ENCODE data around the gene SF3B6. TPM values are rescaled to one million over a fixed set of nuclear protein-coding genes. Genes with fewer than 3 reads are reported as not detected.
A peak's percentile ranks its signal among the peaks of the same experiment; 100 is the strongest.

SF3B6 gene
- total RNA-seq, result 100 to 1,000 TPM; 109 to 131 TPM
- 151 TPM for polyA plus RNA-seq (2013, experiment 1 of 2)
- 143 TPM for polyA plus RNA-seq (2013, experiment 2 of 2)
- long read RNA-seq, experiment 1, transcript SF3B6-201 (4 exons, 770 nt), result major isoform, 66 of 76 reads
- long read RNA-seq, experiment 1, partial matches to known transcripts, result 6 of 76 reads
- long read RNA-seq, experiment 1, other reads (novel, unspliced or antisense), result 4 of 76 reads
- long read RNA-seq, experiment 2, transcript SF3B6-201 (4 exons, 770 nt), result major isoform, 85 of 89 reads
- long read RNA-seq, experiment 2, partial matches to known transcripts, result 3 of 89 reads
- long read RNA-seq, experiment 2, other reads (novel, unspliced or antisense), result 1 of 89 reads
- long read RNA-seq, experiment 3, transcript SF3B6-201 (4 exons, 770 nt), result major isoform, 43 of 49 reads
- long read RNA-seq, experiment 3, partial matches to known transcripts, result 1 of 49 reads
- long read RNA-seq, experiment 3, other reads (novel, unspliced or antisense), result 3 of 49 reads
- long read RNA-seq, experiment 4, partial matches to known transcripts, result 1 of 6 reads
- long read RNA-seq, experiment 4, other reads (novel, unspliced or antisense), result 2 of 6 reads

GRCh38 chr2:24075915-24076848, at the start of gene SF3B6:
SF3B6 (minus strand) TSS chr2:24076326; CDS start chr2:24076229, 97 bp downstream.
- H3K4me1 ChIP-seq (ENCODE audit: control insufficient read depth, insufficient read depth, low read length), result no peaks in the 10 kb centered on the region
- H3K36me3 ChIP-seq (ENCODE audit: control insufficient read depth, insufficient read depth, low read length), result peaks cover 28% of the 10 kb centered on the region
- H3K27me3 ChIP-seq (ENCODE audit: control insufficient read depth, insufficient read depth, low read length, poor library complexity, severe bottlenecking), result no peaks in the 10 kb centered on the region
- Mint-ChIP-seq H3K36me3 (ENCODE audit: low read depth) (peaks cover 21% of the 10 kb centered on the region), H3K27ac (peak within 1 kb of the TSS; percentile 97), H3K4me3 (peak within 1 kb of the TSS; percentile 89), H3K9me3 (no peaks in the 10 kb centered on the region), H3K4me1 (peaks cover 14% of the 10 kb centered on the region), H3K27me3 (ENCODE audit: insufficient read depth) (no peaks in the 10 kb centered on the region)
- DNase-seq, result peak; percentile 100
- peak within 1 kb of the TSS; percentile 56 for H3K9ac ChIP-seq (ENCODE audit: extremely low read depth, low read length, poor library complexity, severe bottlenecking)
- H3K9me3 ChIP-seq (ENCODE audit: control insufficient read depth, low read length), result no peaks in the 10 kb centered on the region
- TF ChIP-seq, protein P1, sequence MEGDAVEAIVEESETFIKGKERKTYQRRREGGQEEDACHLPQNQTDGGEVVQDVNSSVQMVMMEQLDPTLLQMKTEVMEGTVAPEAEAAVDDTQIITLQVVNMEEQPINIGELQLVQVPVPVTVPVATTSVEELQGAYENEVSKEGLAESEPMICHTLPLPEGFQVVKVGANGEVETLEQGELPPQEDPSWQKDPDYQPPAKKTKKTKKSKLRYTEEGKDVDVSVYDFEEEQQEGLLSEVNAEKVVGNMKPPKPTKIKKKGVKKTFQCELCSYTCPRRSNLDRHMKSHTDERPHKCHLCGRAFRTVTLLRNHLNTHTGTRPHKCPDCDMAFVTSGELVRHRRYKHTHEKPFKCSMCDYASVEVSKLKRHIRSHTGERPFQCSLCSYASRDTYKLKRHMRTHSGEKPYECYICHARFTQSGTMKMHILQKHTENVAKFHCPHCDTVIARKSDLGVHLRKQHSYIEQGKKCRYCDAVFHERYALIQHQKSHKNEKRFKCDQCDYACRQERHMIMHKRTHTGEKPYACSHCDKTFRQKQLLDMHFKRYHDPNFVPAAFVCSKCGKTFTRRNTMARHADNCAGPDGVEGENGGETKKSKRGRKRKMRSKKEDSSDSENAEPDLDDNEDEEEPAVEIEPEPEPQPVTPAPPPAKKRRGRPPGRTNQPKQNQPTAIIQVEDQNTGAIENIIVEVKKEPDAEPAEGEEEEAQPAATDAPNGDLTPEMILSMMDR (conservative IDR thresholded peaks at IDR 0.05), result no peak
- H3K27ac ChIP-seq (ENCODE audit: low read depth, low read length), result peak within 1 kb of the TSS; percentile 27
- 0 to 1% methylated on average over 26 to 64 of the region's 64 CpGs for WGBS, 2 experiments (ENCODE audit: insufficient coverage in 1 of 2, insufficient read length in 1 of 2)
- H3K4me3 ChIP-seq (ENCODE audit: low read length), result peak within 1 kb of the TSS; percentile 92

DNA sequence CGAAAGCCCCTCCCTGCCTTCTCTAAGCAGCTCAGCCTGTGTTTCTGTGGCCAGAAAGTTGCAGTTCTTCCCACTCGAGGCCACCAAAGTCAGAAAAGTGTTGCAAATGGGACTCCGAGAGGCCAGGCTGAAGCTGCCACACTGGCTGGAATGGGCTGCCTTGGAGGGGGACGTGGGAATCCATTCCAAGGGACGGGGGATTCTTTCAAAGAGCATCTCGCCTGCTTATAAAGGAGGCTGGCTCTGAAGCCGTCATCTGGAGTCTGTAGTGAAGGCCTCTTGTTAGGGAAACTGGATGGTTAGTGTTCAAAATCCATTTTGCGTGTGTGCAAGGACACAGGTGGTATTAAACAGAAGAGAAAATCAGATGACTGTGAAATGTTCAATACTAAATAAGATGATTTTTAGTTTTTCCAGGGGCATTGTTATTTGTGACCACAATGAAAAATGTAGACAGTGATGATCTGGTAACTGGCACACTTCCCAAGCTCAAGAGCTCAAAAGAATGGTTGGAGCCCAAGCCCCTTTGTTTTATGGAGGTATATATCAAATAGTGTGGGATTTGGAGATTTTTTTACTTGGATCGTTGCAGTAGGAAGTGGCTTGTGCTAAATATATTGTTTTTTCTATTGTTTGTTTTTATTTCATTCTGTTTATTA, 47.9 kb upstream of the SF3B6 start:
- Mint-ChIP-seq H3K27ac (peak overlapping the region; percentile 86), H3K4me1 (peaks cover 7% of the 10 kb centered on the region), H3K4me3 (peak overlapping the region; percentile 67), H3K9me3 (no peaks in the 10 kb centered on the region), H3K36me3 (ENCODE audit: low read depth) (peaks cover 7% of the 10 kb centered on the region), H3K27me3 (ENCODE audit: insufficient read depth) (no peaks in the 10 kb centered on the region)
- TF ChIP-seq, protein P1 (conservative IDR thresholded peaks at IDR 0.05), result no peak
- Histone ChIP-seq H3K4me3 (ENCODE audit: low read length) (peak overlapping the region; percentile 85), H3K27ac (ENCODE audit: low read depth, low read length) (peak overlapping the region; percentile 47), H3K9me3 (ENCODE audit: control insufficient read depth, low read length) (no peaks in the 10 kb centered on the region), H3K27me3 (ENCODE audit: control insufficient read depth, insufficient read depth, low read length, poor library complexity, severe bottlenecking) (no peaks in the 10 kb centered on the region), H3K36me3 (ENCODE audit: control insufficient read depth, insufficient read depth, low read length) (no peaks in the 10 kb centered on the region), H3K9ac (ENCODE audit: extremely low read depth, low read length, poor library complexity, severe bottlenecking) (peak overlapping the region; percentile 61), H3K4me1 (ENCODE audit: control insufficient read depth, insufficient read depth, low read length) (no peaks in the 10 kb centered on the region)
- peak; percentile 79 for DNase-seq
- 42 to 60% methylated on average over 2 to 8 of the region's 9 CpGs for WGBS, 2 experiments (ENCODE audit: insufficient coverage in 1 of 2, insufficient read length in 1 of 2)
